SHP77 (cell line): ENCODE data around the gene GRK2.
"Not testable (repeated sequence)": the region's sequence is repeated elsewhere in the genome, so short reads cannot be mapped to it uniquely, and the experiment has no call there.

Experiments used
- DNase-seq, 2 experiments: peaks; one replicate each; lab custom pipeline; 2025; lab: John Stamatoyannopoulos, UW

GRK2 gene

DNA sequence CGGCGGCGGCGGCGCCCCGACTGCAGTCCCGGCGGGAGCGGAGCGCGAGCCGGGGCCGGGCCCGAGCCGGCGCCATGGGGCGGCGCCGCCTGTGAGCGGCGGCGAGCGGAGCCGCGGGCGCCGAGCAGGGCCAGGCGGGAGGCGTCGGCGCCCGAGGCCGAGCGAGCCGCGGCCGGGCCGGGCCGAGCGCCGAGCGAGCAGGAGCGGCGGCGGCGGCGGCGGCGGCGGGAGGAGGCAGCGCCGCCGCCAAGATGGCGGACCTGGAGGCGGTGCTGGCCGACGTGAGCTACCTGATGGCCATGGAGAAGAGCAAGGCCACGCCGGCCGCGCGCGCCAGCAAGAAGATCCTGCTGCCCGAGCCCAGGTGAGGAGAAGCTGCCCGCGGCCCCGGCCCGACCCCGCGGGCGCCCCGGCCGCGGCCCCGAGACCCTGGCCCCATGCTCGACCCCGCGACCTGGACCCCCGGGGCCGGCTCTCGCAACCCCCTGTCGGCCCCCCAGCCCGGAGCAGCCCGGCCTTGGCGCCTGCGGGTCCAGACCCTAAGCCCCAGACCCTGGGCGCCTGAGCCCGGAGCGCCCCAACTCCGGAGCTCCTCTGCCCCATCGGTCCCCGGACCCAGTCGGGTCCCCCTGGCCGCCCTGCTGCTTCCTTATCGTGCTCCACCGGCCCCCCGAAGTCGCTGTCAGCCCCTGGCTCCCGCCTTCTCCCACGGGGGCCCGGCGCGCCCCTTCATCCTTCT lies at the start of gene GRK2:
Gene GRK2, plus strand, starts transcription at position 25 of the 739 bp plus-strand sequence. Its CDS starts 227 bp downstream, at position 252.
- DNase-seq, result peak in 1 of 2 experiments; percentile 56

DNA sequence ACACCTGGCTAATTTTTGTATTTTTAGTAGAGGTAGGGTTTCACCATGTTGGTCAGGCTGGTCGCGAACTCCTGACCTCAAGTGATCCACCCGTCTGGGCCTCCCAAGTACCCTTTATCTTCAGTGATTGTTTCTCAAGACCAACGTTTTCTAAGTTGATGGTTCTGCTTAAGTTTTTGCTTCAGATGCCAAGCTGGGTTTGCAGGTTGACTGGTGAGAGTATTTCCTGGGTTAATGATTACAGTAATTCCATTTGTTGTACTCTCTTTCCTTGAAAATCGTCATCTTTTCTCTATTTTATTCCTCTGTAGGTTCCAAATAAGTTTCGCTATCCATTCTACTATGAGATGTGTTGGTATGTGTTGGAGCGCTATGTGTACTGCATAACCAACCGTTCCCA lies 38.5 kb upstream of the GRK2 start:
- DNase-seq, result no peak

- DNase-seq, result no peak
These were observed 35.9 kb upstream of the GRK2 start for GRCh38 chr11:67230406-67230805.

DNA sequence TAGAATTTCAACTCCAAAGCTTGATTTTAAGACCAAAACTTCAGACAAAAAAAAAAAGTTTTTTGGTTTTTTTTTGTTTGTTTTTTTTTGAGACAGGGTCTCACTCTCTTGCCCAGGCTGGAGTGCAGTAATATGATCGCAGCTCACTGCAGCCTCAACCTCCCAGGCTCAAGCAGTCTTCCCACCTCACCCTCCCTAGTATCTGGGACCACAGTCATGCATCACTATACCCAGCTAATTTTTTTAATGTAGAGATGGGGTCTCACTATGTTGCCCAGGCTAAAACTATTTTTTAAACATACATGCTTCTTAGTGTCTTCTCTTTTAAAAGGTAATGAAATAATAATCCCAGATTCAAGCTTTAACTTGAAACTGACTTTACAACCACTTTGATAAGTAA lies 35.4 kb upstream of the GRK2 start:
- no peak for DNase-seq

DNA sequence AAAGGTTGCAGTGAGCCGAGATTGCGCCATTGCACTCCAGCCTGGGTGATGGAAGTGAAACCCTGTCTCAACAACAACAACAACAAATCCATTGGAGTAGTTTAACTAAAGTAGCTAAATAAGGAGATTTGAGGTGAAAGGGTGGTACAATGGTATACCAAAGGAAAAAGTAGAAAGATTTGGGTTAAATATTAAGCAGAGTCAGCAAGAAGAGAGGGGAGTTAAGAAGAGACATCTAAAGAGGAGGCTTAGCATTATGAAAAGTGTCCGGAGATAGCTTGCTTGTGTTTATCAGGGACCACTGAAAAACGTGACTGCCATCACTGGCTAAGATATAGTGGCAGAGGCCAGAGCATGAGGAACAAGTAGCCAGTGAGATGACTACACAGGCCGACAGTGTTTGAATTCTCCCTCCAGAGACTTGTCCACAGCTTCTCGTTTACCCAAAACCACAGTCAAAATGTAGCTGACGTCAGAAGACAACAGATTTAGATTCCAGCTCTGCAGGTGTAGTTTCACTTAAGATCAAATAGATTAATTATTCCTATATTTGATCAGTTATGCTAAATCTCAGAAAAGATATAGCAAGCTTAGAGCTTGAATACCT lies 32.6 kb upstream of the GRK2 start:
- no peak for DNase-seq

GRCh38 chr11:67234571-67234970 lies 31.7 kb upstream of the GRK2 start:
- DNase-seq, result not testable (repeated sequence)

GRCh38 chr11:67237574-67237973 lies 28.7 kb upstream of the GRK2 start:
- no peak for DNase-seq

DNA sequence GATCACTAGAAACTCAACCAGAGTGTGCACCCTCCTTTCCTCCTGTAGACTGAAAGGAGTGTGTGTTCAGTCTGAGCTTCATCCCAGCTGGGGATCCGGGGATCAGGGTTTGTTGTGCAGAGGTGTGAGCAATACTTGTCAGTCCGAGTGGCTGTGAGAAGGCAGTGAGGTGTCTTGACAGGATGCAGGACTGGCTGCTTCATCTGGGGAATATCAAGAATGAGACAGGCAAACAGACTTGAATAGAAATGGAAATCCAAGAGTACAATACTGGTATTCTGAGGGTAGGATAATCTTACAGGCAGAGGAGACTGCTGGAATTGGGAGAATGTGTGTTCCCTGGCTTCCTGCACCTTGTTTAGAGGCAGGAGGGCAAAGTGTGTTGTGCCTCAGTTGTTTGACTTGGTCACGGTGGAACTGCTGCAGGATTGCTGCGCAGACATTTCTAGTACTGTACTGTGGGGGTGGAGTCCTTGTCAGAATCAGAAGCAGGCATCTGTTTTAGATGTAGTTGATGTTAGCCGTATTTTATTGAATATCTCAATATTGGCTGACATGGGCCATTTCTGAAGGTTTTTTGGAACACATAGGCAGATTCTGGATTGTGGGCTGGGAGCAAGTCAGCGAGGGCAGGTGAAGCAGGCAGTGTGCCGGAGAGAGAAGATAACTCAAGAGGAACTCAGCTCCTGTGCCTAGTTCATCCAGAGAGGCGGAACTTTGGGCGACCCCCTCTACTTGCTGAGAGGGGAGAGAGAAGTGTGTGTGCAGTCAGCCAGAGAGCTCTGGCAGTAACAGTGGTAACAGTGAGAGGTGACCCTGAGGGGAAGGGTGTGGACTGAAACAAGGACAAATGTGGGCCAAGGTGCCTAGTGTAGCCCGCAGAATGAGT lies 27.1 kb upstream of the GRK2 start:
- no peak for DNase-seq

- DNase-seq, result peak; percentile 99
These were observed 26.3 kb upstream of the GRK2 start for GRCh38 chr11:67239783-67240575.

- peak; percentile 62 to 74 for DNase-seq
These were observed 25.5 kb upstream of the GRK2 start for GRCh38 chr11:67240576-67241389.

DNA sequence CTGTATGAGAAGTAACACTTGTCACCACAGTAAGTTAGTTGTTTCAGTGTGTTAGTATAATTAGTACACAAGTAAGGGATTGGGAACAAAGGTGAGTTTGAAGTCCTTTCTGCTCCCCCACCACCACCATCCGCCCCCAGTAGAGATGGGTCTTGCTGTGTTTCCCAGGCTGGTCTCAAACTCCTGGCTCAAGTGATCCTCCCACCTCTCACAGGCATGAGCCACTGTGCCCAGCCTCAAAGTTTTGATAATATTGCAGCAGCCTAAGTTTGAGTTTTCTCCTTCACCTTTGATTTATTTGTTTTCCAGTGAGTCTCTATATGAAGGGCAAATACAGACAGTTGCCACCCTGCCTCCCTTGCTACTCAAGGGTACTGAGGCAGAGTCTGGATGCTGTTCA lies 23.7 kb upstream of the GRK2 start:
- DNase-seq, result no peak

GRCh38 chr11:67243051-67243450 lies 23.2 kb upstream of the GRK2 start:
- DNase-seq, result no peak

DNA sequence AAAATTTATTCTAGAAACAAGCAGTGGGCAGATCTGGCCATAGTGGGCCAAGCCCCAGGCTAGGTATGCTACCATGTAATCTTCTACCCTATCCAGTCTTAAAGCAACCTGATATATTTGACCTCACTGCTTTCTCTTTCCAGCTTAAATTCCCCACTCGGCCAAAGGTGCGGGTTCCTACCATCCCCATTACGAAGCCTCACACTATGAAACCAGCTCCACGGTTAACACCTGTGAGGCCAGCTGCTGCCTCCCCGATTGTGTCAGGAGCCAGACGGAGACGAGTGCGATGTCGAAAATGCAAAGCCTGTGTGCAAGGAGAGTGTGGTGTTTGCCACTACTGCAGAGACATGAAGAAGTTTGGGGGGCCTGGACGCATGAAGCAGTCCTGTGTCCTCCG lies 21.2 kb upstream of the GRK2 start:
- DNase-seq, result no peak

DNA sequence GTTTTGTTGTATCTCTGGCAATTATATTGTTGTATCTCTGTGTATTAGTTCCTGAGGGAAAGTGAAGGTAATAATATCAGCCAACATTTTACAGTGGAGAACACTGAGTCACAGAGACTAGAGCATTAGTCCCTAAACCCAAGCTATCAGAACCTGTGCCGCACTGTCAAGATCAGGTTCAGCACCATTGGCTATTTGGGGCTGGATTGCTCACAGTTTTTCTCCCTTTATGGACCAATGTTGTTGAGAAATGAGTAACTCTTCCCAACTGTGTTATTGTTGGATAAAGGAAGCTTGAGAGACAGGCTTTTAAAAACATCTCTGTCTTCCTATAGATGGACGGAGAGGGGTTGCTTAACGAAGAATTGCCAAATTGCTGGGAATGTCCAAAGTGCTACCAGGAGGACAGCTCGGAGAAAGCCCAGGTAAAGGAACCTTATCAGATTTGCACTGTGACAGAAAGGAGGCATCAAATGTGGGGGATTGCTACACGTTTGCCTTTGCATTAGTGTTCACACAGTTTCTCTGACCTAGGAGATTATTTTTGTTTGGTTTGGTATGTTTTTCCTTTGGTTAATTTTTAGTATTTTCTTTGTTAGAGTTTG lies 18.2 kb upstream of the GRK2 start:
- no peak for DNase-seq

DNA sequence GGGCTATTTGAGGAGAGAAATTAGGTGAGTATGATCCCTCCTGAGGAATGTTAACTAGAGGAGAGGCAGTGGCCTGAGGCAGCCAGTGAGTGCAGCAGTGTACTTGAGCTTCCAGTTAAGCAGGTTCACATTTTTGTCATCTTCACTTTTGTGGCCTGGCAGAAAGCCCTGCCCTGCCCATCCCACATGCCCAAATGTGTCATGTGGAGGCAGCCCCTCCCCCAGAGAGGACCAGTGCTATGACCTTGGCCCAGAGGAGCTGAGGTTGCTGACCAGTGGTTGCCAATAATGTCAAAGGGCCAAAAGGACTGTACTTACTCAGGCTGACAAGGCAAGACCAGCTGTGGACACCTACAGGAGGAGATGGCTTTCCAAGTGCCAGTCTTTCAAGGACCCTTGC lies 17.6 kb upstream of the GRK2 start:
- DNase-seq, result no peak

- DNase-seq, result no peak
These were observed 15.9 kb upstream of the GRK2 start for GRCh38 chr11:67250059-67251043.

GRCh38 chr11:67251841-67252240 lies 14.4 kb upstream of the GRK2 start:
- no peak for DNase-seq

DNA sequence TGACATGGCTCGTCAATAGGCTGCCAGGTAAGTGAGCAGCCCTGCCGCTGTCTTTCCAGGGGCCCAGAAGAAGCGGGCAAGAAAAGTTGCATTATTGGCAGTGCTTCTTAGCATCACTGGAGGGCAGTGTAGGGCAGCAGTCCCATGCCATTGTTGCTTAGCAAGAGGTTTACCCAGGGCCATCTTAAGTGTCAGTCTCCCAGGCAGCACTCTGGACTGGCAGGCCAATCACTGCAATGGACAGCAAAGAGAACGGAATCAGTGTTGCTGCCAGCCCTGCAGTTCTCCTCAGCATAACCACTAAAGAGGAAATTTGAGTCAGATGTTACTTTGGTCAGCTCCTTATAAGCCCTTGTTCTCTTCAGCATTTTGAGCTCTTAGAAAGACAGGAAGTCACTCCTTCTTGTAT lies 13.4 kb upstream of the GRK2 start:
- peak in 1 of 2 experiments; percentile 28 for DNase-seq

DNA sequence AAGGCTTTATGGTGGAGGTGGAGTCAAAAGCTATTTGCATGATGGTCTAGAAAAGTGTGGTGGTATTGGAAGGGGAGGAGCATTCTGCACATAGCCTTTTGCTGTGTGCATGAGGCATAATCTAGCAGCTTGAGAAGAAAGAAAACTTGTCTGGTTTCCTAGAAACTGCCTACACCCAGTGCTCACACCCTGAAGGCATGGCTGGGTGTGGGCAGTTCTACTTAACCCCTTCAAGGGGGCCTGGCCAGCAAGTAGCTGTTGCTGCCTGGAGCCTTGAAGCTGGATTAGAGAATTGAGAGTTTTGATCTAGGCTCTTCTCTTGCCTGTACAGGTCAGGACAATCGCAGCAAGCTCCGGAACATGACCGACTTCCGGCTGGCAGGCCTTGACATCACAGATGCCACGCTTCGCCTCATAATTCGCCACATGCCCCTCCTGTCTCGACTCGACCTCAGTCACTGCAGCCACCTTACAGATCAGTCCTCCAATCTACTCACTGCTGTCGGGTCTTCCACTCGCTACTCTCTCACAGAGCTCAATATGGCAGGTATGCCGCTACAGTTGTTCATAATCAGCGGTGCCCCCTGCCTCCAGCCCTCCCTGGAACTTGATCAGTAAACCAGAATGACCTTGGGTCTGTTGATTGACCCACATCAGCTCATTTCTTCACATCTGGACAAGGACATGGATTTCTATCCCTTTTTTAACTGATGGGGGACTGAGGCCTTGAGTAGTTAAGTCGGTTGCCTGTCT lies 12.2 kb upstream of the GRK2 start:
- no peak for DNase-seq
